GM13977 (cell line): Measurements from ENCODE around the gene SRCAP.

Source experiments
- DNase-seq: peaks from one replicate; pipeline ENCODE4 v3.0.0; 2012; ENCODE audit warnings: low spot score
- CTCF ChIP-seq: IDR thresholded peaks from 2 replicates; pipeline ENCODE4 v1.5.1; 2012; ENCODE audit warnings: mild to moderate bottlenecking, control low read depth; ENCODE audit not compliant: insufficient read depth; ENCODE audit errors: extremely low read depth, missing control alignments
- in situ Hi-C: fragments of 300-500 bp; cut with MboI; formaldehyde crosslinking; loops from one replicate; pipeline ENCODE4 v1.12.0; 2022; ENCODE audit warnings: low sequenced_read_pairs, low pct_unique_long_range_greater_than_20kb, mixed read lengths, inconsistent platforms; ENCODE audit not compliant: unreplicated experiment

Gene SRCAP

DNA sequence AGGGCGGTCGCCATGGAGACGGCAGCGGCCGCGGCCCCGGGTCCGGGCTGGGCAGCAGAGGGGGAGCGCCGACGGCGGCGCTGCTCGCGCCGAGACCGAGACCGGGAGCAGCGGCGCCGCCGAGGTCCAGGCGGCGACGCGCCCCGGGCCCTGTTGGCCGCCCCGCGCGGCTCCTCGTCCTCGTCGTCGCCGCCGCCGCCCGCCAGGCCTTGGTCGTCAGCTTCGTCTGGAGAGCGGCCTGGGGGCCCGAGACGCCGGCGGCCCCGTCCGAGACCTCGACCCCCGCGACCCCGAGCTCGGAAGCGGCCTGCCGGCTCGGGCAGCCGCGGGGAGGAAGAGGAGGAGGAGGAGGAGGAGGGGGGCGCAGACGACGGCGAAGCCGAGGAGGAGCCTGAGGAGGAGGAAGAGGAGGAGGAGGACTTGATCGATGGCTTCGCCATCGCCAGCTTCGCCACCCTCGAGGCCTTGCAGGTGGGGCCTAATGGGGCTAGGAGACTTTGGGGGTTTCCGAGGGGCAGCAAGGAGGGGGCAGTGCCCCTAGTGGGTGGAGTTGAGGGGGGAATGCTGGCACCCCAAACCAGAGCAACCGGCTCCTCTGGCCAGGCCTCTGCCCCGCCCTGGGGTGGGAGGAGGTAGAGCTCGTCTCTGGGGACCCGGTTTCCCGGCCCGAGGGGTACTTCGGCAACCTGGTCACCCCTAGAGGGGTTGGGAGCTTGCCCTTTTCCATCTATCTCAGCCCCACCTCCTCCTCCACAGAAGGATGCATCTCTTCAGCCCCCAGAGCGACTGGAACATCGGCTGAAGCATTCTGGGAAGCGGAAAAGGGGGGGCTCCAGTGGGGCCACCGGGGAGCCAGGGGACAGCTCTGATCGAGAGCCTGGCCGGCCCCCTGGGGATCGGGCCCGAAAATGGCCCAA, 39.2 kb upstream of the SRCAP start:
- DNase-seq, result peak; percentile 48
- TF ChIP-seq CTCF, result no peak
- in situ Hi-C loops, result no loop called here

DNA sequence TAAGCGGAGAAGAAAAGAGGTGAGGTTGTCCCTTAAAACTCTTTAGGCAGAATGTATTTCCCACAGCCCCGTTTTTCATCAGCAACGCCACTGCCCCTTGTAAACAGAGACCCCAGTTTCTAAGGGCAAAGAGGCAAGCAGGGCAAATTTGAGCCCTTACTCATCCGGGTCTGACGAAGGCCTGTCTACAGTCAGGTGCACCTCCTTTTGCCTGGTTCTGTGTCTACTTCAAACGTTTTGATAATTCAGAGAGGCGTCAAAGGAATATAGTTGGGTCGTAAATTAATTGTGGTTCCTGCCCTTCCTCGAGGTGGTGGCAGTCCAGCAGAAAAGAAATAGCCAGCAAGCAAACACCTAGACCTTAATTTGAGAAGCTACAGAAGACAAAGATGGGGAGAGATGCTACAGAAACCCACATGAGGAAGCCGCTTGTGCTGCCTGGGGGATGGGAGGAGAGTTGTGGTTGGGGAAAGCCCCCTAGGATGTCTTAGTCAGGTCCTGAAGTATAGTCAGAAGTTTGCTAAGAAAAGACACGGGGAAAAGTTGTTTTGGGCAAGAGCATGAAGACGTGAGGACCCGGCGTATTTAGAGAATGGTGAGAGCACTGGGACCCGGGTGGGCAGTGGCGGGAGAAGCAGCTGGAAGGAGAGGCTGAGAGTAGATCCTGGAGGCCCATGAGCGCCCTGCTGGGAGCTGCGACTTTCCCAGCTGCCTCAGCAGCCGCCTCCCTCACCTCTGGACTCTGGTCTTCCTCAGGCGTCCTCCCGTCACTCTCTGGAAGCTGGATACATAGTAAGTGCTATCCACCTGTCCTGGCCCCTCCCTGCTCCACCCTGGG, 38.3 kb upstream of the SRCAP start:
- in situ Hi-C loops, result no loop called here
- peak; percentile 86 for DNase-seq

GRCh38 chr16:30662449-30662848, 36.5 kb upstream of the SRCAP start:
- in situ Hi-C loops, result no loop called here
- DNase-seq, result no peak
- no peak for TF ChIP-seq CTCF

More for the DNA sequence above, 38.3 kb upstream of the SRCAP start:
- no peak for TF ChIP-seq CTCF

- no peak for TF ChIP-seq CTCF
- in situ Hi-C loops, result no loop called here
- no peak for DNase-seq
Measured at GRCh38 chr16:30663038-30663437, 35.9 kb upstream of the SRCAP start.

- TF ChIP-seq CTCF, result no peak
- in situ Hi-C loops, result no loop called here
Measured at GRCh38 chr16:30663820-30664219, 35.2 kb upstream of the SRCAP start.

DNA sequence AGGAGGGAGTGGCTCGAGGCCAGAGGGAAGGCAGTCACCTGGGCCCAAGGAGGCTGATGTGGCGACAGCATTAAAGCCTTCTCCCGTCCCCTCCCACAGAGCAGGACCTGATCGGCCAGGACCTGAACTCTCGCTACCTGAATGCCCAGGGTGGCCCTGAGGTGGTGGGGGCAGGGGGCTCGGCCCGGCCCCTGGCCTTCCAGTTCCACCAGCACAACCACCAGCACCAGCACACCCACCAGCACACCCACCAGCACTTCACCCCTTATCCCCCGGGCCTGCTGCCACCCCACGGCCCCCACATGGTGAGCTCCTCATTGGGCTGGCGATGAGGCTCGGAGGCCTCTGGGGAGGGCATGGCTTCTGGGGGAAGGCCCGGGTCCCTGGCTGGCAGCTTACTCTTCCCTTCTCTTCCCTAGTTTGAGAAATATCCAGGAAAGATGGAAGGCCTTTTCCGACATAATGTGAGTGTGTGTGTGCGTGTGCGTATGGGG, 34.3 kb upstream of the SRCAP start:
- in situ Hi-C loops, result no loop called here
- TF ChIP-seq CTCF, result no peak
- DNase-seq, result no peak

More at GRCh38 chr16:30663820-30664219, 35.2 kb upstream of the SRCAP start:
- peak; percentile 43 for DNase-seq
